Measurements from ENCODE around the gene WDR1.

- TF ChIP-seq CTCF (IDR thresholded peaks at IDR 0.05) (no peak), POLR2A (IDR thresholded peaks at IDR 0.05) (no peak), EP300 (IDR thresholded peaks at IDR 0.05; ENCODE audit: low read depth) (no peak), POLR2AphosphoS5 (IDR thresholded peaks at IDR 0.05) (no peak)
Observed at GRCh38 chr4:10035130-10035529, 81.5 kb downstream of the WDR1 start.

Measured in transverse colon (tissue), 4 donors.